IMR-90 (cell line): Measurements from ENCODE around the gene FERMT2. TPM values are rescaled to one million over a fixed set of nuclear protein-coding genes. Genes with fewer than 3 reads are reported as not detected.
A peak's percentile ranks its signal among the peaks of the same experiment; 100 is the strongest.

Experiments
- ATAC-seq: fragments of 200-7000 bp; cut with Tn5 transposase; 2 replicates; pipeline ENCODE4 v1.9.1; 2020; ENCODE audit warnings: low read depth, mild to moderate bottlenecking, moderate library complexity
- BruUV-seq: library from RNA; stranded (reverse); fragments of 400-500 nt; replicated peaks from 2 replicates; lab custom pipeline; 2021; lab: Mats Ljungman, UMichigan
- CTCF ChIA-PET: fragments of 300-600 bp; formaldehyde crosslinking; extraction: SDS; loops from one replicate; lab custom pipeline; 2021; ENCODE audit warnings: antibody characterized with exemption; lab: Yijun Ruan, JAX
- POLR2A ChIA-PET: fragments of 300-600 bp; sonication (Branson Sonifier 250); formaldehyde crosslinking; loops from one replicate; lab custom pipeline; 2022; ENCODE audit warnings: antibody characterized with exemption; ENCODE audit not compliant: unreplicated experiment; lab: Charles Lee
- DNase-seq: peaks from one replicate; pipeline ENCODE4 v3.0.0; 2013
- H2AFZ ChIP-seq: replicated peaks from 2 replicates; pipeline ENCODE3; 2013; ENCODE audit warnings: low read length, mild to moderate bottlenecking; ENCODE audit not compliant: poor library complexity
- H2AK5ac ChIP-seq: 2 replicates; pipeline ENCODE4 v1.6.1; 2013; ENCODE audit warnings: low read depth, low read length, inconsistent platforms
- H2AK9ac ChIP-seq: replicated peaks from 2 replicates; pipeline ENCODE3; 2013; ENCODE audit warnings: mild to moderate bottlenecking, low read depth, low read length, moderate library complexity; ENCODE audit not compliant: poor library complexity
- H2BK120ac ChIP-seq: 2 replicates; pipeline ENCODE4 v1.6.1; 2013; ENCODE audit warnings: low read depth, low read length, inconsistent platforms
- H2BK15ac ChIP-seq: 3 replicates; pipeline ENCODE4 v1.6.1; 2013; ENCODE audit warnings: low read depth, low read length, inconsistent platforms
- H2BK20ac ChIP-seq: 2 replicates; pipeline ENCODE4 v1.6.1; 2013; ENCODE audit warnings: low read depth, mild to moderate bottlenecking, inconsistent platforms, low read length, moderate library complexity
- H2BK5ac ChIP-seq: 2 replicates; pipeline ENCODE4 v1.6.1; 2013; ENCODE audit warnings: mild to moderate bottlenecking, low read depth, low read length, inconsistent platforms; ENCODE audit not compliant: poor library complexity, severe bottlenecking
- H3K14ac ChIP-seq: replicated peaks from 2 replicates; pipeline ENCODE4 v1.6.1; 2013; ENCODE audit warnings: low read depth, low read length, inconsistent platforms
- H3K18ac ChIP-seq: 2 replicates; pipeline ENCODE4 v1.6.1; 2013; ENCODE audit warnings: low read depth, low read length, control low read depth
- H3K23ac ChIP-seq: 2 replicates; pipeline ENCODE4 v1.6.1; 2013; ENCODE audit warnings: low read depth, low read length, inconsistent platforms
- H3K27ac ChIP-seq: 2 replicates; pipeline ENCODE4 v1.5.1; 2013; ENCODE audit warnings: mild to moderate bottlenecking, control low read depth, low read length; ENCODE audit not compliant: insufficient read depth
- H3K27me3 ChIP-seq: 2 replicates; pipeline ENCODE4 v1.6.1; 2013; ENCODE audit warnings: low read length; ENCODE audit not compliant: control insufficient read depth, insufficient read depth
- H3K36me3 ChIP-seq: 2 replicates; pipeline ENCODE4 v1.6.1; 2013; ENCODE audit warnings: low read length, mixed read lengths; ENCODE audit not compliant: control insufficient read depth, insufficient read depth
- H3K4ac ChIP-seq: 2 replicates; pipeline ENCODE4 v1.6.1; 2013; ENCODE audit warnings: low read depth, low read length, inconsistent platforms
- H3K4me1 ChIP-seq: 2 replicates; pipeline ENCODE4 v1.6.1; 2013; ENCODE audit warnings: low read length, mixed read lengths; ENCODE audit not compliant: control insufficient read depth, insufficient read depth
- H3K4me2 ChIP-seq: 2 replicates; pipeline ENCODE4 v1.6.1; 2013; ENCODE audit warnings: low read depth, mild to moderate bottlenecking, control low read depth, low read length, moderate library complexity
- H3K4me3 ChIP-seq: 2 replicates; pipeline ENCODE4 v1.5.1; 2013; ENCODE audit warnings: low read depth, mild to moderate bottlenecking, control low read depth, low read length, moderate library complexity; ENCODE audit not compliant: insufficient read depth
- H3K56ac ChIP-seq: 2 replicates; pipeline ENCODE4 v1.6.1; 2013; ENCODE audit warnings: low read length, inconsistent platforms; ENCODE audit not compliant: insufficient read depth; ENCODE audit errors: extremely low read depth
- H3K79me1 ChIP-seq, 2 experiments: 2 replicates each; pipeline ENCODE4 v1.6.1; 2013; ENCODE audit warnings: low read length in 2 of 2, inconsistent platforms in 1 of 2, low read depth in 1 of 2
- H3K9ac ChIP-seq: 2 replicates; pipeline ENCODE4 v1.6.1; 2013; ENCODE audit warnings: low read depth, low read length, control low read depth
- H3K9me1 ChIP-seq: 2 replicates; pipeline ENCODE4 v1.6.1; 2013; ENCODE audit warnings: low read length, inconsistent platforms; ENCODE audit not compliant: insufficient read depth
- H3K9me3 ChIP-seq: 2 replicates; pipeline ENCODE4 v1.6.1; 2013; ENCODE audit warnings: low read length; ENCODE audit not compliant: control insufficient read depth, insufficient read depth
- H4K20me1 ChIP-seq: 2 replicates; pipeline ENCODE4 v1.6.1; 2013; ENCODE audit warnings: low read length, inconsistent platforms; ENCODE audit not compliant: insufficient read depth
- H4K5ac ChIP-seq: 2 replicates; pipeline ENCODE4 v1.6.1; 2013; ENCODE audit warnings: mild to moderate bottlenecking, low read depth, low read length, control low read depth
- H4K8ac ChIP-seq, 2 experiments: 2 replicates each; pipeline ENCODE4 v1.6.1; 2013; ENCODE audit warnings: low read depth in 2 of 2, low read length in 2 of 2, control low read depth in 1 of 2, inconsistent platforms in 1 of 2
- H4K91ac ChIP-seq: 2 replicates; pipeline ENCODE4 v1.6.1; 2013; ENCODE audit warnings: low read depth, low read length, inconsistent platforms; ENCODE audit not compliant: insufficient read depth
- BHLHE40 ChIP-seq: fragments of 150-350 bp; IDR thresholded peaks from 2 replicates; pipeline ENCODE4 v1.6.1; 2016; ENCODE audit warnings: mild to moderate bottlenecking, low read depth, low read length
- CEBPB ChIP-seq: IDR thresholded peaks from 2 replicates; pipeline ENCODE4 v1.6.1; 2012; ENCODE audit warnings: low read depth, low read length, improper control_type of control experiment
- ELK1 ChIP-seq: fragments of 150-350 bp; IDR thresholded peaks from 2 replicates; pipeline ENCODE4 v1.6.1; 2016; ENCODE audit warnings: low read depth, mild to moderate bottlenecking, low read length, moderate library complexity, borderline replicate concordance
- FOS ChIP-seq: fragments of 150-350 bp; IDR thresholded peaks from 2 replicates; pipeline ENCODE4 v1.6.1; 2016; ENCODE audit warnings: low read depth, low read length
- MAZ ChIP-seq: IDR thresholded peaks from 2 replicates; pipeline ENCODE4 v1.6.1; 2012; ENCODE audit warnings: low read depth, mild to moderate bottlenecking, low read length, improper control_type of control experiment, moderate library complexity, borderline replicate concordance
- MXI1 ChIP-seq: IDR thresholded peaks from 2 replicates; pipeline ENCODE4 v1.6.1; 2012; ENCODE audit warnings: low read depth, mild to moderate bottlenecking, low read length, moderate library complexity, borderline replicate concordance
- NFE2L2 ChIP-seq: fragments of 150-350 bp; IDR thresholded peaks from 2 replicates; pipeline ENCODE4 v1.6.1; 2016; ENCODE audit warnings: low read depth, mild to moderate bottlenecking, low read length
- RAD21 ChIP-seq: IDR thresholded peaks from 2 replicates; pipeline ENCODE4 v1.6.1; 2012; ENCODE audit warnings: low read length, improper control_type of control experiment
- RCOR1 ChIP-seq: IDR thresholded peaks from 2 replicates; pipeline ENCODE4 v1.6.1; 2012; ENCODE audit warnings: mild to moderate bottlenecking, low read length, improper control_type of control experiment; ENCODE audit not compliant: insufficient replicate concordance
- RFX5 ChIP-seq: IDR thresholded peaks from 2 replicates; pipeline ENCODE4 v1.8.0; 2012; ENCODE audit warnings: low read depth, mild to moderate bottlenecking, low read length, moderate library complexity
- SMC3 ChIP-seq: fragments of 150-350 bp; IDR thresholded peaks from 2 replicates; pipeline ENCODE4 v1.6.1; 2016; ENCODE audit warnings: low read depth, mild to moderate bottlenecking, antibody characterized with exemption, low read length, moderate library complexity
- USF2 ChIP-seq: fragments of 150-350 bp; IDR thresholded peaks from 2 replicates; pipeline ENCODE4 v1.6.1; 2017; ENCODE audit warnings: mild to moderate bottlenecking, antibody characterized with exemption, low read length, low read depth
- WGBS, 2 experiments: methylation state at CpG; one replicate each; pipeline versions ENCODE4 v1.1.5 to v1.1.7; 2013; ENCODE audit warnings: missing lambda C conversion rate in 2 of 2; ENCODE audit not compliant: insufficient read length in 1 of 2; ENCODE audit errors: extremely low coverage in 2 of 2; 5-methylcytosine and 5-hydroxymethylcytosine counted together
- dilution Hi-C: fragments of 300-500 bp; cut with HindIII; formaldehyde crosslinking; loops from one replicate; pipeline ENCODE4 v1.14.3; 2018; ENCODE audit warnings: low sequenced_read_pairs; ENCODE audit not compliant: unreplicated experiment
- in situ Hi-C: fragments of 300-500 bp; cut with MboI; formaldehyde crosslinking; loops from 3 replicates; pipeline ENCODE4 v1.14.3; 2019; ENCODE audit warnings: low sequenced_read_pairs, inconsistent platforms, mixed read lengths
- intact Hi-C: fragments of 100-400 bp; cut with micrococcal nuclease; formaldehyde crosslinking; loops from 2 replicates; pipeline ENCODE4 v1.10.0; 2022
- polyA plus RNA-seq, 3 experiments: library from polyadenylated mRNA; depleted of rRNA; stranded (reverse); fragments of >200 nt; gene quantifications; 2 replicates each; pipeline ENCODE4 v1.2.3, GENCODE V29; 2012; ENCODE audit warnings: low replicate concordance in 1 of 3
- total RNA-seq: library from RNA; depleted of rRNA; stranded (reverse); fragments of >200 nt; gene quantifications from 2 replicates; pipeline ENCODE4 v1.2.3, GENCODE V29; 2012
- TF ChIP-seq, protein P1 (sequence below): conservative IDR thresholded peaks from 2 replicates; pipeline ENCODE4 v1.5.1; 2012; ENCODE audit warnings: mild to moderate bottlenecking, low read depth, low read length, improper control_type of control experiment

Gene FERMT2
- total and polyA plus RNA-seq, 2 of the 4 experiments (the other 2 are of a cell fraction) = 131 to 217 TPM

- H2BK120ac ChIP-seq = no peak overlapping the region
- no peak overlapping the region for H2BK15ac ChIP-seq
- H3K27me3 ChIP-seq = no peaks in the 10 kb centered on the region
- no peak overlapping the region for H2AFZ ChIP-seq
- no peak overlapping the region for H4K8ac ChIP-seq
- no peak for ATAC-seq
- no peak overlapping the region for H3K23ac ChIP-seq
- no CpG with 5 or more reads among the region's 4 CpGs for WGBS, 2 experiments
- BruUV-seq = no TSS peak
- H3K4me1 ChIP-seq = peaks cover 8% of the 10 kb centered on the region
- TF ChIP-seq RCOR1 = no peak
- no peak for TF ChIP-seq RFX5
- TF ChIP-seq RAD21 = no peak
- TF ChIP-seq FOS = no peak
- no peak for TF ChIP-seq CEBPB
- no peak for TF ChIP-seq MXI1
- TF ChIP-seq MAZ = no peak
- TF ChIP-seq USF2 = no peak
- no peak for TF ChIP-seq NFE2L2
- no peak for TF ChIP-seq SMC3
- no peak for TF ChIP-seq BHLHE40
- TF ChIP-seq, protein P1, sequence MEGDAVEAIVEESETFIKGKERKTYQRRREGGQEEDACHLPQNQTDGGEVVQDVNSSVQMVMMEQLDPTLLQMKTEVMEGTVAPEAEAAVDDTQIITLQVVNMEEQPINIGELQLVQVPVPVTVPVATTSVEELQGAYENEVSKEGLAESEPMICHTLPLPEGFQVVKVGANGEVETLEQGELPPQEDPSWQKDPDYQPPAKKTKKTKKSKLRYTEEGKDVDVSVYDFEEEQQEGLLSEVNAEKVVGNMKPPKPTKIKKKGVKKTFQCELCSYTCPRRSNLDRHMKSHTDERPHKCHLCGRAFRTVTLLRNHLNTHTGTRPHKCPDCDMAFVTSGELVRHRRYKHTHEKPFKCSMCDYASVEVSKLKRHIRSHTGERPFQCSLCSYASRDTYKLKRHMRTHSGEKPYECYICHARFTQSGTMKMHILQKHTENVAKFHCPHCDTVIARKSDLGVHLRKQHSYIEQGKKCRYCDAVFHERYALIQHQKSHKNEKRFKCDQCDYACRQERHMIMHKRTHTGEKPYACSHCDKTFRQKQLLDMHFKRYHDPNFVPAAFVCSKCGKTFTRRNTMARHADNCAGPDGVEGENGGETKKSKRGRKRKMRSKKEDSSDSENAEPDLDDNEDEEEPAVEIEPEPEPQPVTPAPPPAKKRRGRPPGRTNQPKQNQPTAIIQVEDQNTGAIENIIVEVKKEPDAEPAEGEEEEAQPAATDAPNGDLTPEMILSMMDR = no peak
- TF ChIP-seq ELK1 = no peak
- peaks cover 26% of the 10 kb centered on the region for H3K36me3 ChIP-seq
- no peak overlapping the region for H3K4me3 ChIP-seq
- peaks cover 9% of the 10 kb centered on the region for H3K9me1 ChIP-seq
- H3K79me1 ChIP-seq = peaks cover 11 to 52% of the 10 kb centered on the region in 2 experiments
- H3K18ac ChIP-seq = no peak overlapping the region
- H3K4ac ChIP-seq = no peak overlapping the region
- peak; percentile 51 for DNase-seq
- H3K9me3 ChIP-seq = no peaks in the 10 kb centered on the region
- no peak overlapping the region for H3K27ac ChIP-seq
- dilution Hi-C loops = no loop called here
- CTCF ChIA-PET = no interaction called here
- H3K56ac ChIP-seq = no peak overlapping the region
- H3K14ac ChIP-seq = no peak overlapping the region
- in situ Hi-C loops = no loop called here
- no peak overlapping the region for H3K9ac ChIP-seq
- H2BK5ac ChIP-seq = no peak overlapping the region
- intact Hi-C loops = no loop called here
- POLR2A ChIA-PET = no interaction called here
- no peak overlapping the region for H2AK9ac ChIP-seq
- no peak overlapping the region for H4K5ac ChIP-seq
- no peak overlapping the region for H4K91ac ChIP-seq
- no peak overlapping the region for H2AK5ac ChIP-seq
- H2BK20ac ChIP-seq = no peak overlapping the region
- H4K20me1 ChIP-seq = peaks cover 62% of the 10 kb centered on the region
- H3K4me2 ChIP-seq = no peak overlapping the region
Measured at GRCh38 chr14:52913271-52913670, 37.6 kb downstream of the FERMT2 start.
